ENCODE measurements around the gene SPTY2D1.
"Not testable (repeated sequence)": the region's sequence is repeated elsewhere in the genome, so short reads cannot be mapped to it uniquely, and the experiment has no call there.

Gene SPTY2D1

GRCh38 chr11:18617688-18618341, 16.3 kb downstream of the SPTY2D1 start:
- DNase-seq: peak; percentile 80

- peak; percentile 83 for DNase-seq
These were observed 18.3 kb downstream of the SPTY2D1 start for GRCh38 chr11:18615628-18616392.

DNA sequence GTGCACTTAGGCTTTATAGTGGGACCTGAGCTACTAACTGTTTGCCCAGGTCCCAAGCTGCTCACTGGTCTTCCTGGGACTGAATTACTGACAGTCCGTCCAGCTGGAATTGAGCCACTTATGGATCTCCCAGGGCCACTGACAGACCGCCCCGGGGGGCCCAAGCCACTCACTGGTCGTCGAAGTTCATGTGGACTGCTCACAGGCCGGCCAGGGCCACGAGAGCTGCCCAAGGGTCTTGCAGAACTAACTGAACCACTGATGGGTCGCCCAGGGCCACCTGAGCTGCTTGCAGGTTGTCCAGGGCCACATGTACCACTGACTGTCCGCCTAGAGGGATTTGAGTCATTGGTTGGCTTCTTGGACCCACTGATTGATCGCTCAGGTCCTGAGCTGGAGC, 19.5 kb downstream of the SPTY2D1 start:
- no peak for DNase-seq

- DNase-seq: no peak
These were observed 21.7 kb downstream of the SPTY2D1 start for GRCh38 chr11:18612394-18612793.

GRCh38 chr11:18611196-18611595, 22.9 kb downstream of the SPTY2D1 start:
- no peak for DNase-seq

DNA sequence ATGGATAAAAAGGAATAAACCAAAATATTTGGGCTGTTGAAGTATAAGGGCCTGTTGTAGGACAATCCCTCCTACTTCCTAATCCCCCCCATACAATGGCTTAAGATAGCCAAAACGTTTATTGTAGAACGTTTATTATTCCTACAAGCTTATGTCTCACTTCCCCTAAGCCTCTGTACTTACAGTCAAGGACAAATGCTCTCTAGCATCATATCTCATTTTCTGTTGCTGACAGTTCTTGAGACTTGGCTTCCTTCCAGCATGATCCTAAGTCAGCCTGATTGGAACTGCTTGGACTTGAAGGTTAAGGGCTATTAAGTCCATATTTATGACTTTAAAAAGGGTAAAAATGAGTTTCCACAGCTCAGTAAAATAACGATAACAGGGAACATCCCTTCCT, 25.8 kb downstream of the SPTY2D1 start:
- no peak for DNase-seq

DNA sequence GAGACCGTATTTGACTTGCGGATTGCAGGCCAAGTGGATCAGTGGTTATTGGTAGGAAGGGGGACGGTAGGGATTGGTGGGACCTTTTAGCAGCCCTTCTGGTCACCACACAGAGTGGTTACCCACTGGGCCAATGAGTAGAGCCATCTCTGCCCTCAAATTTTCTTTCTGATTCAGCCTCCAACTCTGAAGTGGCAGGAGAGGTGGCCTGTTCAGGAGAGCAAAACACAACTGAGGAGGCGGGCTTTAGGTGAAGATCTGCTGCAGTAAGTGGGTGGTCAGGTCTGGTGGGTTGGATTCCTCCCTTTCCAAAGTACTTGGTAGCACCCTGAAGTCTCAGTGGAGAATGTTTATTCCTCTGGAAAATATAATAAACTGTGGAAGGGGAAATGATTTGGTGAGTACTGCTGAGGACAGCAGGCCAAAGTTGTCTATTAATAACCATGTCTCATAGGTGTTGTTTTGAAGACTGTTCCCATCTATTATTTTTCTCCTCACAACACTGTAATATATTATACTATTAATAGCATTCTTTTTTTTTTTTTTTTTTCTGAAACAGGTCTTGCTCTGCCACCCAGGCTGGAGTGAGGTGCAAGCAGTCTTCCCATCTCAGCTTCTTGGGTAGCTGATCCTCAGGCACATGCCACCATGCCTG, 33.1 kb downstream of the SPTY2D1 start:
- no peak for DNase-seq

DNA sequence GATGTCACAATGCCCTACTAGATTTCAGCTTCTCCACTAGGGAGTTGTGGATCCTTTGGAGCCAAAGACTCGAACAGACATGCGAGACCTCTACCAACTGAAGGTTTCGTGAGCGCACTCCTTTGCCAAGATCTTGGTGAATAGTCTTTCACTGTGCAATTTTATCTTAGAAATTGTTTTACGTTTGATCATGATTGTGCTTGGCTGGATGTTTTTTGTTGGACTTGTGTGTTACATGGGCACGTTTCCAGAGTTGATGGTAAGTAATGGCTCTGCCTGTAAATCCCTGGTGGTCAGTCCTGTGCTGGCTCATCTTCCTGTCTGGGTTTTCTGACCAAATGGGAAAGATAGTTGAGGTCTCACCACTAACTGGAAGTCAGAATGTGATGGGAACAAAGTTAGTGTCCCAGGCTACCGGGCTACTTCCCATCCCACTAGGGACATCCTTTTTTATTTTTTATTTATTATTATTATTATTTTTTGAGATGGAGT, 34.4 kb downstream of the SPTY2D1 start, which contains the start of gene MISFA:
Gene MISFA (plus strand): TSS at position 51 of the 492 bp plus-strand sequence. CDS start 140 bp downstream, at position 191.
- DNase-seq: no peak

DNA sequence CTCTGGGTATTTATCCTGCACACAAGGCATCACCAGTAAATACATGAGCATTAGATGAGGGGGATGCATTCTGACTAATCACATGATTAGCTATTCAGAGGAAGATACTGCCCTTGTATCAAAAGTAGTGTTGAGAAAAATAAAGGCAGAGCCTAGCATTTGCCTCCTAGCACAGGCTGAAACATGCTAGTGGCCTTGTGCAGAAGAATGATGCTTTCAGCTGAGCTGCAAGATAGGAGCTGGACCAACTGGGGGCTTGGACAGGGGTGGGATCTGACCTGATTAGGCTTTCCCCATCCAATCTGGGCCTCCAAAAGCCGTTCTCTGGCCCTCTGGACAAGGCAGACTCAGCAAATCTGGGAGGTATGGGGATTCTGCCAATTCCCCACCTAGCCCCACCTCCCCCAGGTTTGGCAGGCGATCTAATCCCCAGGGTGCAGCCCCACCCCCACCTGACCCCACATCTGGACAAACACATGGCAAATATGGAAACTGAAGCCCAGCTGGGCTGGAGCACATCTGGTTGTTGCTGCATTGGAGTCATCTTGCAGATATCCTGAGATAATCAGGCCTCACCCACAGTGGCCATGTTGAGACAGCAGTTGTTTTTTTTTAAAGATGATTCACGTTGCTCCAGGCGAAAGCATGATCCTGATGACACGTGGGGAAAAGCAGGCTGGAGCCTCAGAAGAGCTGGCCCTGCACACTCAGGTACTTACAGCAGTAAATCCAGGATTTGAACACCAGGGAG, 39.0 kb downstream of the SPTY2D1 start:
- DNase-seq: no peak

DNA sequence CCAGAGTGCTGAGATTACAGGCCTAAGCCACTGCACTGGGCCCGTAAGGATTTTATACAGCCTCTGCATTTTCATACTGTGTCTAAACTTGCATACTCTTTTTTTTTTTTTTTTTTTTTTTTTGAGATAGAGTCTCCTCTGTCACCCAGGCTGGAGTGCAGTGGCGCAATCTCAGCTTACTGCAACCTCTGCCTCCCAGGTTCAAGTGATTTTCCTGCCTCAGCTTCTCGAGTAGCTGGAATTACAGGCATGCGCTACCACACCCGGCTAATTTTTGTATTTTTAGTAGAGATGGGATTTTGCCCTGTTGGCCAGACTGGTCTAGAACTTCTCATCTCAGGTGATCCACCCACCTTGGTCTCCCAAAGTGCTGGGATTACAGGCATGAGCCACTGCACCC, 40.1 kb downstream of the SPTY2D1 start:
- DNase-seq: not testable (repeated sequence)

- peak; percentile 6 for DNase-seq
These were observed 43.6 kb downstream of the SPTY2D1 start for GRCh38 chr11:18590571-18590970.

DNA sequence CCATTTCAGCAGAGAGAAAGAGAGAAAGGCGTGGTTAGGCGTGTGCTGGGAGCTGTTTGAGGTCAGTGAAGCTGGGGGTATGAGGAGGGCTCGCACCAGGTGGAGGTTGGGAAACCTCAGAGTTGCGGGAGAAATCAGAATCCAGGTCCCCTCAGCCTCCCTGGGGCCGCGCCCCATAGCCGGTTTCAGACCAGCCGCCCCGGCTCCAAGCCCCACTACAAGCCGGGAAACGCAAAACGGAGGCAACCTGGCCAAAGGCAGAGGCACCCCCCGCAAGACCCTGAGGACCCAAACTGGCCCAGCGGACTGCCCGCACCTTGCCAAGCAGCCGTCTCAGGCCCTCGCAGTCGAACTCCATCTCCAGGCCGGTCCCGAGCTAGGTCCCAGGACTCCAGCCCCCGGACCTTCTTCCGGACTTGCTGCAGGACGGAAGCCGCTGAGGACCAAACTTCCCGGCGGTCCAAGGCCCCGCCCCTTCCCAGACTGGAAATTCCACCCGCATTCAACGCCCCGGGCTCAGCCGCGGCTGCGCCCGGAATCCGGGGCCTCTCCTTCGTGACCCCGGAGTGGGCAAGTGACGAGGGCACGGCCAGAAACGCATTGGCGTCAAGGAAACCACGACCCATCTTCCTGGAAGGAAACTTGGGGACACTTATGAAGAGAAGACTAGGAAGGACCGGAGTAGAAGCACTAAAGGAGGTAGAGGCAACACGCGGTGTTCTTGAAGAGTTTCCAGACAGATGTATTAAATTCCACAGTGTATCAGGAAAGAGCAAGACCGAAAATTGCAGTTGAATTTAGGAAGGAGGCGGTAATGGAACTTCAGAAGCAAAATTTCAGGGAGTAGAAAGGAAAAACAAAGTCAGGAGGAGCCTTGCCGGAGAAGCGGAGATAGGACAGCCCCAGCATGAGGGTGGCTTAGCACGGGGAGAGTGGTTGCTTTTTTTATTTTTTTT, 45.6 kb downstream of the SPTY2D1 start, which contains the start of gene UEVLD:
Gene UEVLD (minus strand): TSS at position 438 of the 956 bp plus-strand sequence. CDS start 80 bp downstream, at position 358.
- DNase-seq: peak; percentile 66

DNA sequence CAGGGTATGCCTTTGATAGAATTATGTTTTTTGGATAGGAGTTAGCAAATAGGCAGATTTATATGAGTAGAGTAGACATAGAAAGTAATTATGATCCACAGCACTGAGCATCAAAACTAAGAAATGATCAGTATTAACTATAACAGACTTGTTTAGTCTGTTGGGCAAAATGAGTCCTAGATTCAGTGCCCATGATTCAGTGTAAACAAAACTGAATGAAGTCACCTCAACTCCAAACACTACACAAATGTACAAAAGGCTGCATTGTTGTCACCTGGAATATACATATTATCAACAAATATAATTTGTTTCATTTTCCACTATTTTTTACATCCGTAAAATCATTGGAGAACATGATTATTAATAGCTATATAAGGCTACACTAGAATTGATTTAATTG, 52.3 kb downstream of the SPTY2D1 start:
- DNase-seq: no peak

- peak; percentile 16 for DNase-seq
These were observed 53.9 kb downstream of the SPTY2D1 start for GRCh38 chr11:18580113-18580766.

DNA sequence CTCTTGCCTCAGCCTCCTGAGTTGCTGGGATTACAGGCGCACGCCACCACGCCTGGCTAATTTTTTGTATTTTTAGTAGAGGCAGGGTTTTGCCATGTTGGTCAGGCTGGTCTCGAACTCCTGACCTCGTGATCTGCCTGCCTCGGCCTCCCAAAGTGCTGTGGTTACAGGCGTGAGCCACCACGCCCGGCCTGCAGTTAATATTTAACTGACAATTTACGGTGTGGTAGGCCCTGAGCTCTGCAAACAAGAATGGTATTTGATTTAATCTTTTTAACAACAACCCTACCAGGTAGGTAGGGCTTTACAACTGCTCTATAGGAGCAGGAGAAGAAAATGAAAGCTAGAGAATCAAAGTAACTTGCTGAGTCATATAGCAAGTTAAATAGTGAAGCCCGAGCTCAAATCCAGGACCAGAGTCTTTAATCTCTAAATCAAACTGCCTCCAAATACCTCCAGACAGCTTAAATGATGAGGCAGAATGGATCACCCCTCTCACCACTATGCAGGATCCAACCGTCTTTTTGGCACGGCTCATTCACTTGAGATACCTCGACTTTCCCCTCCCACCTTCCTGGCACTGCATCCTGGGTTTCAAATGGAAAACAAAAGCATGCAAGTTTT, 55.1 kb downstream of the SPTY2D1 start:
- peak; percentile 73 for DNase-seq

- no peak for DNase-seq
These were observed 58.8 kb downstream of the SPTY2D1 start for GRCh38 chr11:18575361-18575760.

GRCh38 chr11:18567081-18567480, 67.1 kb downstream of the SPTY2D1 start:
- DNase-seq: no peak

- no peak for DNase-seq
These were observed 67.7 kb downstream of the SPTY2D1 start for GRCh38 chr11:18566406-18566805.

- DNase-seq: no peak
These were observed 70.0 kb downstream of the SPTY2D1 start for GRCh38 chr11:18564149-18564548.

DNA sequence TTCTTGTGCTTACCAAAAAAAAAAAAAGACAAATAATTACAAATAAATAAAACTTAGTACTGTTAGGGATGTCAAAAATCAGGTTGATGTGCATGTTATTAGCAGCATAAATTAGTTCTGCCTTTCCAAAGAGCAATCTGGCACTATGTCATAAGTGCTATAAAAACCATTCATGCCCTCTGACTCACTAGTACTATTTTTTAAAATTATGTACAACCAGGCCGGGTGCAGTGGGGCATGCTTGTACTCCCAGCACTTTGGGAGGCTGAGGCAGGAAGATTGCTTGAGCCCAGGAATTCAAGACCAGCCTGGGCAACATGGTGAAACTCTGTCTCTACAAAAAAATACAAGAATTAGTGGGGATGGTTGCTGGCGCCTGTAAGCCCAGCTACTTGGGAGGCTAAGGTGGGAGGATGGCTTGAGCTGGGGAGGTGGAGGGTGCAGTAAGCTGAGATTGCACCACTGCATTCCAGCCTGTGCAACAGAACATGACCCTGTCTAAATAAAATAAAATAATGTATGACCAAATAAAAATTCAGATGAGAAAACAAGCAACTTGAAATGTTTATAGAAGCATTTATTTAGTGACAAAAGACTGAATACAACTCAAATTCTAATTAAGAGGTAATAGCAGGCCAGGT, 70.9 kb downstream of the SPTY2D1 start:
- no peak for DNase-seq

Data from activated CD4-positive, alpha-beta T cell treated with anti-CD3 and anti-CD28 coated beads, Interleukin-2, amount 50 U/mL, for 16 hours (primary cell).